Measurements from ENCODE around the gene IRAK4. TPM values are rescaled to one million over a fixed set of nuclear protein-coding genes. Genes with fewer than 3 reads are reported as not detected.

Gene IRAK4
- total RNA-seq, 2 experiments from 2014 or later = 30.8 to 33.6 TPM

Other genes with a start within 250 kb of the IRAK4 start
- not detected for gene ADAMTS20, start 206.7 kb upstream of the IRAK4 start, total RNA-seq
- 10 to 100 TPM; 14.8 to 16.0 TPM for gene PUS7L, start 161 bp upstream of the IRAK4 start, total RNA-seq
- gene TWF1, start 47.4 kb downstream of the IRAK4 start, total RNA-seq = 10 to 100 TPM; 19.1 to 19.4 TPM
- gene TMEM117, start 77.1 kb downstream of the IRAK4 start, total RNA-seq = 1 to 10 TPM; 1.7 TPM

All from activated CD4-positive, alpha-beta memory T cell treated with anti-CD3 and anti-CD28 coated beads for 36 hours (primary cell).